ENCODE measurements around the gene HSD17B14. TPM values are rescaled to one million over a fixed set of nuclear protein-coding genes. Genes with fewer than 3 reads are reported as not detected.

Gene HSD17B14
- total and polyA plus RNA-seq, 9 of the 15 experiments (the other 6 are each of a cell fraction or from before 2014, with no cell fraction given), result 0.16 TPM; not detected in 8

GRCh38 chr19:48874303-48875135 lies 38.2 kb upstream of the HSD17B14 start (continued):
- TF ChIP-seq JUND (IDR thresholded peaks at IDR 0.05; ENCODE audit: borderline replicate concordance, low read depth, low read length) (peak; percentile 79), JUND (tag; IDR thresholded peaks at IDR 0.05; ENCODE audit: borderline replicate concordance, low read depth, low read length) (no peak; the same call in 2 of the 3 replicates), ATF3 (IDR thresholded peaks at IDR 0.05) (peak; percentile 29; the same call in 1 of the 2 replicates), ATF3 (CRISPR knock-in tag; conservative IDR thresholded peaks at IDR 0.05) (no peak; the same call in 1 of the 2 replicates), RBFOX2 (IDR thresholded peaks at IDR 0.05; ENCODE audit: low read depth, low read length) (peak; percentile 68), SNIP1 (IDR thresholded peaks at IDR 0.05; ENCODE audit: low read depth) (no peak), RBM22 (IDR thresholded peaks at IDR 0.05; ENCODE audit: low read depth, low read length, poor library complexity, severe bottlenecking) (peak; percentile 78), KLF13 (tag; IDR thresholded peaks at IDR 0.05; ENCODE audit: borderline replicate concordance, low read depth) (no peak), SMARCA5 (IDR thresholded peaks at IDR 0.05) (peak; percentile 71; the same call in 1 of the 2 replicates), ZNF253 (CRISPR knock-in tag; conservative IDR thresholded peaks at IDR 0.05) (no peak), CBX5 (IDR thresholded peaks at IDR 0.05; ENCODE audit: borderline replicate concordance, low read depth) (no peak), IRF2 (CRISPR knock-in tag; IDR thresholded peaks at IDR 0.05) (no peak), ZNF707 (CRISPR knock-in tag; conservative IDR thresholded peaks at IDR 0.05) (0 out of 2 replicates have a peak, but pooled peaks have one; percentile 45), KDM5B (IDR thresholded peaks at IDR 0.05; ENCODE audit: insufficient replicate concordance, low read depth, low read length) (peak; percentile 61), CBFB (CRISPR knock-in tag; IDR thresholded peaks at IDR 0.05) (no peak), SUPT5H (IDR thresholded peaks at IDR 0.05) (peak; percentile 44; the same call in 1 of the 2 replicates), C11orf30 (IDR thresholded peaks at IDR 0.05; ENCODE audit: low read depth) (no peak), ZNF175 (CRISPR knock-in tag; IDR thresholded peaks at IDR 0.05; ENCODE audit: low read depth) (no peak), SPI1 (IDR thresholded peaks at IDR 0.05; ENCODE audit: borderline replicate concordance, low read depth, low read length) (peak; percentile 47; the same call in 1 of the 2 replicates), CCNT2 (IDR thresholded peaks at IDR 0.05; ENCODE audit: borderline replicate concordance, extremely low read depth, insufficient read length, low read depth, low read length) (peak; percentile 23), RBBP5 (IDR thresholded peaks at IDR 0.05; ENCODE audit: borderline replicate concordance, insufficient read depth, low read length, poor library complexity, severe bottlenecking) (peak; percentile 38), ZNF740 (CRISPR knock-in tag; IDR thresholded peaks at IDR 0.05) (0 out of 2 replicates have a peak, but pooled peaks have one; percentile 16), ZNF740 (tag; IDR thresholded peaks at IDR 0.05) (no peak), ETS1 (conservative IDR thresholded peaks at IDR 0.05; ENCODE audit: control insufficient read depth, low read depth, low read length) (no peak)

All from K562 (cell line).